ENCODE data around the gene MED15.
"Not testable (repeated sequence)": the region's sequence is repeated elsewhere in the genome, so short reads cannot be mapped to it uniquely, and the experiment has no call there.

MED15 gene

GRCh38 chr22:20531404-20532201 lies 24.2 kb downstream of the MED15 start:
- DNase-seq (ENCODE audit: low spot score) = no peak

- no peak for DNase-seq (ENCODE audit: low spot score)
Observed at GRCh38 chr22:20532256-20532993, 25.0 kb downstream of the MED15 start.

- no peak for DNase-seq (ENCODE audit: low spot score)
Observed at GRCh38 chr22:20533095-20533878, 25.9 kb downstream of the MED15 start.

- DNase-seq (ENCODE audit: low spot score) = no peak
Observed at GRCh38 chr22:20533879-20534265, 26.5 kb downstream of the MED15 start.

- DNase-seq (ENCODE audit: low spot score) = no peak
Observed at GRCh38 chr22:20536590-20537324, 29.3 kb downstream of the MED15 start.

GRCh38 chr22:20537325-20537756 lies 29.9 kb downstream of the MED15 start:
- no peak for DNase-seq (ENCODE audit: low spot score)

- DNase-seq (ENCODE audit: low spot score) = no peak
Observed at GRCh38 chr22:20537983-20538382, 30.6 kb downstream of the MED15 start.

- not testable (repeated sequence) for DNase-seq (ENCODE audit: low spot score)
Observed at GRCh38 chr22:20538875-20539274, 31.5 kb downstream of the MED15 start.

- no peak for DNase-seq (ENCODE audit: low spot score)
Observed at GRCh38 chr22:20542055-20542454, 34.6 kb downstream of the MED15 start.

GRCh38 chr22:20542736-20543135 lies 35.3 kb downstream of the MED15 start:
- DNase-seq (ENCODE audit: low spot score) = no peak

GRCh38 chr22:20545318-20545634 lies 37.9 kb downstream of the MED15 start:
- DNase-seq (ENCODE audit: low spot score) = not testable (repeated sequence)

GRCh38 chr22:20545681-20546521 lies 38.5 kb downstream of the MED15 start:
- DNase-seq (ENCODE audit: low spot score) = no peak

GRCh38 chr22:20546541-20546950 lies 39.1 kb downstream of the MED15 start:
- no peak for DNase-seq (ENCODE audit: low spot score)

GRCh38 chr22:20547029-20547428 lies 39.6 kb downstream of the MED15 start:
- DNase-seq (ENCODE audit: low spot score) = no peak

GRCh38 chr22:20548806-20549205 lies 41.4 kb downstream of the MED15 start:
- DNase-seq (ENCODE audit: low spot score) = no peak

GRCh38 chr22:20549232-20549841 lies 41.9 kb downstream of the MED15 start:
- no peak for DNase-seq (ENCODE audit: low spot score)

GRCh38 chr22:20550057-20550817 lies 42.8 kb downstream of the MED15 start:
- no peak for DNase-seq (ENCODE audit: low spot score)

- peak; percentile 53 for DNase-seq (ENCODE audit: low spot score)
Observed at GRCh38 chr22:20550851-20551744, 43.7 kb downstream of the MED15 start.
